ENCODE results near the gene MEGF8. TPM values are rescaled to one million over a fixed set of nuclear protein-coding genes. Genes with fewer than 3 reads are reported as not detected.

The MEGF8 gene
- total and polyA plus RNA-seq, 2 donors (not counting 3 experiments of a cell fraction or from before 2014, with no cell fraction given): 20.6 to 39.6 TPM

- no peak for DNase-seq (ENCODE audit: low read depth, low spot score)
- dilution Hi-C loops (cut with MboI; ENCODE audit: extremely low pct_ligation_motif_present, low sequenced_read_pairs) (no loop called here), intact Hi-C loops (cut with micrococcal nuclease) (no loop called here)
- Histone ChIP-seq H3K9ac (replicated peaks; ENCODE audit: extremely low read depth, insufficient read depth, low read length) (no peak overlapping the region), H3K79me2 (ENCODE audit: control insufficient read depth, insufficient read depth, low read length) (no peaks in the 10 kb centered on the region), H3K4me1 (ENCODE audit: control insufficient read depth, extremely low read depth, insufficient read depth, low read length) (no peaks in the 10 kb centered on the region), H3K9me1 (replicated peaks; ENCODE audit: control insufficient read depth, extremely low read depth, insufficient read depth, low read length) (no peaks in the 10 kb centered on the region), H3K27ac (ENCODE audit: insufficient read depth, low read depth, low read length) (no peak overlapping the region), H4K20me1 (replicated peaks; ENCODE audit: control insufficient read depth, extremely low read depth, insufficient read depth, low read length) (no peaks in the 10 kb centered on the region), H3K36me3 (ENCODE audit: control insufficient read depth in 2 of 2, extremely low read depth in 1 of 2, insufficient read depth in 2 of 2, low read length in 2 of 2) (peaks cover 0 to 24% of the 10 kb centered on the region in 2 experiments), H3K4me3 (replicated peaks in 1 of 3; ENCODE audit: insufficient read depth in 1 of 3, low read depth in 1 of 3, low read length in 3 of 3) (no peak overlapping the region), H3K27me3 (ENCODE audit: control insufficient read depth in 2 of 2, insufficient read depth in 2 of 2, low read length in 2 of 2) (no peaks in the 10 kb centered on the region), H3K9me3 (replicated peaks; ENCODE audit: control insufficient read depth, insufficient read depth, low read length) (no peaks in the 10 kb centered on the region), H3K4me2 (ENCODE audit: insufficient read depth, low read length) (no peak overlapping the region), H2AFZ (ENCODE audit: low read depth, low read length) (no peak overlapping the region)
- no peak for FAIRE-seq
- POLR2A ChIA-PET: no interaction called here
- no peak for TF ChIP-seq EZH2 (IDR thresholded peaks at IDR 0.05; ENCODE audit: borderline replicate concordance, low read depth, low read length, severe bottlenecking)
- TF ChIP-seq JUN (IDR thresholded peaks at IDR 0.05; ENCODE audit: borderline replicate concordance, insufficient read depth, insufficient read length, low read depth): no peak
- no peak for TF ChIP-seq MAX (IDR thresholded peaks at IDR 0.05; ENCODE audit: insufficient read depth, insufficient read length)
- no peak for TF ChIP-seq CTCF (IDR thresholded peaks at IDR 0.05; ENCODE audit: extremely low read depth in 1 of 2, insufficient read depth in 1 of 2, low read depth in 1 of 2, low read length in 2 of 2)
- CTCF ChIA-PET: interaction anchor here (0.7 kb wide), 1 partner anchor 40 kb away, joined by 4 read pairs; no protein-coding TSS in a partner anchor
- no TSS peak for BruUV-seq (replicated peaks)
Measured at GRCh38 chr19:42360787-42361544, 35.5 kb downstream of the MEGF8 start.

Measured in endothelial cell of umbilical vein (primary cell).